Thoracic aorta (tissue), 2 donors: Measurements from ENCODE around the gene BCKDHB. TPM values are rescaled to one million over a fixed set of nuclear protein-coding genes. Genes with fewer than 3 reads are reported as not detected.

ENCODE experiments used
- ATAC-seq: fragments of 150-250 bp; one replicate; pipeline ENCODE4 v1.8.0; 2017; ENCODE audit warnings: low read depth; ENCODE audit not compliant: insufficient number of reproducible peaks, low FRiP score
- DNase-seq: peaks from one replicate; pipeline ENCODE4 v3.0.0-alpha.2; 2020; ENCODE audit warnings: low spot score
- H3K27ac ChIP-seq, 2 donors: fragments of 200-600 bp; sonication (generic); 1 replicate in 1 of 2; 2 replicates in 1 of 2; pipeline ENCODE4 v1.5.1; 2016; ENCODE audit warnings: mild to moderate bottlenecking in 2 of 2, moderate library complexity in 2 of 2
- H3K27me3 ChIP-seq: fragments of 200-600 bp; sonication (generic); replicated peaks from 2 replicates; pipeline ENCODE4 v1.6.0; 2016; ENCODE audit warnings: mild to moderate bottlenecking; ENCODE audit not compliant: insufficient read depth
- H3K36me3 ChIP-seq: fragments of 200-600 bp; sonication (generic); one replicate; pipeline ENCODE4 v1.5.1; 2016
- H3K4me1 ChIP-seq, 2 donors: fragments of 200-600 bp; sonication (generic); 1 replicate in 1 of 2; 2 replicates in 1 of 2; pipeline versions ENCODE4 v1.5.1 to v1.6.0; 2016; ENCODE audit warnings: low read depth in 2 of 2, mild to moderate bottlenecking in 1 of 2; ENCODE audit not compliant: control insufficient read depth in 1 of 2
- H3K4me3 ChIP-seq: fragments of 200-600 bp; sonication (generic); 2 replicates; pipeline ENCODE4 v1.5.1; 2016; ENCODE audit warnings: mild to moderate bottlenecking
- H3K9me3 ChIP-seq: fragments of 200-600 bp; sonication (generic); 2 replicates; pipeline ENCODE4 v1.5.1; 2016
- CTCF ChIP-seq: fragments of 200-600 bp; sonication (generic); IDR thresholded peaks from one replicate; pipeline ENCODE4 v1.5.1; 2019; ENCODE audit warnings: antibody characterized with exemption
- total RNA-seq, 2 donors: library from RNA; depleted of rRNA; stranded (reverse); fragments of >200 nt; gene quantifications; one replicate each; pipeline versions ENCODE4 v1.1.0 to v1.2.3, GENCODE V29; 2016

BCKDHB gene
- total RNA-seq, 2 donors from 2014 or later, result 14.1 to 22.1 TPM

GRCh38 chr6:80382811-80383210 is 276.3 kb downstream of the BCKDHB start:
- H3K27me3 ChIP-seq, result no peaks in the 10 kb centered on the region
- no peak for DNase-seq
- no peak for ATAC-seq
- no peak overlapping the region for H3K4me3 ChIP-seq
- no peak for TF ChIP-seq CTCF
- H3K9me3 ChIP-seq, result no peaks in the 10 kb centered on the region
- no peaks in the 10 kb centered on the region for H3K36me3 ChIP-seq
- no peak overlapping the region for H3K27ac ChIP-seq
- H3K4me1 ChIP-seq, result no peaks in the 10 kb centered on the region

GRCh38 chr6:80388507-80388906 is 282.0 kb downstream of the BCKDHB start:
- Histone ChIP-seq H3K9me3 (no peaks in the 10 kb centered on the region), H3K4me1 (no peaks in the 10 kb centered on the region), H3K27ac (no peak overlapping the region), H3K27me3 (no peaks in the 10 kb centered on the region), H3K4me3 (no peak overlapping the region), H3K36me3 (no peaks in the 10 kb centered on the region)
- DNase-seq (no peak), ATAC-seq (no peak)
- TF ChIP-seq CTCF, result no peak

Other genes starting within 250 kb of the BCKDHB start
- gene ELOVL4, start 159.1 kb upstream of the BCKDHB start, total RNA-seq, result 1 to 10 TPM; 2.4 to 3.2 TPM
- 1 to 10 TPM in 1 of 2 donors, not detected in 1; 5.3 TPM for gene TTK, start 102.0 kb upstream of the BCKDHB start, total RNA-seq